IPS-15b (cell line): Measurements from ENCODE around the gene FAM98B.

ENCODE experiments used
- H3K27me3 ChIP-seq: one replicate; pipeline ENCODE4 v1.6.1; 2013; ENCODE audit warnings: low read length; ENCODE audit not compliant: control insufficient read depth, insufficient read depth
- H3K36me3 ChIP-seq: one replicate; pipeline ENCODE4 v1.6.1; 2013; ENCODE audit warnings: low read length; ENCODE audit not compliant: control insufficient read depth, insufficient read depth
- H3K4me1 ChIP-seq: one replicate; pipeline ENCODE4 v1.6.1; 2013; ENCODE audit warnings: mild to moderate bottlenecking, low read length; ENCODE audit not compliant: control insufficient read depth, insufficient read depth
- H3K4me3 ChIP-seq: one replicate; pipeline ENCODE4 v1.5.1; 2013; ENCODE audit warnings: low read depth, low read length
- H3K9ac ChIP-seq: one replicate; pipeline ENCODE4 v1.6.1; 2013; ENCODE audit warnings: low read depth, mild to moderate bottlenecking, low read length
- H3K9me3 ChIP-seq: one replicate; pipeline ENCODE4 v1.6.1; 2013; ENCODE audit warnings: mild to moderate bottlenecking, low read length; ENCODE audit not compliant: control insufficient read depth, insufficient read depth

FAM98B gene

DNA sequence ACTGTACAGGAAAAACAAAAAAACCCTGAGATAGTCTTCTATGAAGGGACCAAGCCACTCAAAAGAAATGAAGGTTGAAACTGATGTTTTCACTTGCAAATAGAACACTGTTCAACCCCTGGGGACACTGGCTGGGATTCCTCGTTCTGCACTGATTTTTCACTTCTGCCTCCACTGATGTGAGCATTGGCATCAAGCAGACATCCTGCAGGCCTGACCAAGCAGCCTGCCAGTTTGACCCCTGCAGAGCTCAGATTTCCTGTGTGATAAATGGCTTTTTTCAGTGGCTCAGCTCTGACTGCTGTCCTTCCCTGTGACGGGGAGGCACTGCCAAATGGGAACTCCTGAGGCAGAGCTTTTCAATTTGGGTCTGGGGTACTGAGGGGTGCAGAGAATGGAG, 60.7 kb downstream of the FAM98B start:
- no peak overlapping the region for H3K9ac ChIP-seq
- no peaks in the 10 kb centered on the region for H3K9me3 ChIP-seq
- H3K27me3 ChIP-seq = no peaks in the 10 kb centered on the region
- peaks cover 15% of the 10 kb centered on the region for H3K4me1 ChIP-seq
- no peaks in the 10 kb centered on the region for H3K36me3 ChIP-seq
- H3K4me3 ChIP-seq = no peak overlapping the region

DNA sequence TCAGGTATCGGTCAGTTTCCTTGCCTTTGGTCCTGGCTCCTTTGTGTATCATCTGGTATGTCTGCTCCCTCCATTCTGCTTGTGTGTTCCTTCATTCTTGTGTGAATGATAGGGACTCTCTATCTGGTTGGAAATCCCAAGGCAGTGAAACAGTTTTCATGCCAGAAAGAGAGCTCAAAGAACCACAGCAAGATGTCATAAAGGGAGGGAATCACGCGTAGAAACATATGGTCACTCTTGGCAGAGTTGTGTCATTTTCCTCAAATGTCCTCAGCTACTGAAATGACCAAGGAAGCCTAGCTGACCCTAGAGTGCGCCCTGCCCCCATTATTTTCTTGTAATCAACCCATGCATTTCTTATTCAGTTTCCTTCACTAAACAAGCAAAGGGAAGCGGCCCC, 62.7 kb downstream of the FAM98B start:
- Histone ChIP-seq H3K4me1 (peaks cover 15% of the 10 kb centered on the region), H3K27me3 (no peaks in the 10 kb centered on the region), H3K9ac (no peak overlapping the region), H3K36me3 (no peaks in the 10 kb centered on the region), H3K4me3 (no peak overlapping the region), H3K9me3 (no peaks in the 10 kb centered on the region)

DNA sequence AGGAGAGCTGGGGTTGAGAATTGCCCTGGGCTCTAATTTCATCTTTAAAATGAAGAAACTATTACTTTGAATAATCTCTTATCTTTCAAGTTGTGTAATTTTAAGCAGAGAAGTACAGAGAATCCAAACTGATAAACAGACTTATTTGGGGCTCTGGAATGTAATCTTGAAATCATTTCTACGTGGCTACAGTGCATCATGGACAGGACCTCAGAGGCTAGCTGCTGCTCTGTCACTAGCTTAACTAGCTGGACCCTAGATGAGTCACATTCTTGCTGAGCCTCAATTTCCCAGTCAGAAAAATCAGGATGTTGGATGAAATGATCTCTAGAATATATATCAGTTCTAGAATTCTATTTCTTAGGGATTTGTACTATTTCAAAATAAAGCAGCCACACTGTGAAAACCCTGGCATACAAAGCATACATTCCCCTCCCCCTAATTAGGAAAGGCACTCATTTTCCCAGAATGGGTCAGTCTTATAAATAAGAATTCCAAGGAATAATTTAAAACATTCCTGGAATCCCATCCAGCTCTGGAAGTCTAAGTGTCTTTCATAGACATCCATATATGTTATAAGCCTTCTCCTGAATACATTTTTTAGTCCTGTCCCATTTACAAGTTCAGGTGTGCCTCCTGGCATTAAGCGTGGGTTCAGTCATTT, 63.5 kb downstream of the FAM98B start:
- Histone ChIP-seq H3K36me3 (no peaks in the 10 kb centered on the region), H3K9ac (no peak overlapping the region), H3K4me1 (peaks cover 15% of the 10 kb centered on the region), H3K27me3 (no peaks in the 10 kb centered on the region), H3K4me3 (no peak overlapping the region), H3K9me3 (no peaks in the 10 kb centered on the region)

DNA sequence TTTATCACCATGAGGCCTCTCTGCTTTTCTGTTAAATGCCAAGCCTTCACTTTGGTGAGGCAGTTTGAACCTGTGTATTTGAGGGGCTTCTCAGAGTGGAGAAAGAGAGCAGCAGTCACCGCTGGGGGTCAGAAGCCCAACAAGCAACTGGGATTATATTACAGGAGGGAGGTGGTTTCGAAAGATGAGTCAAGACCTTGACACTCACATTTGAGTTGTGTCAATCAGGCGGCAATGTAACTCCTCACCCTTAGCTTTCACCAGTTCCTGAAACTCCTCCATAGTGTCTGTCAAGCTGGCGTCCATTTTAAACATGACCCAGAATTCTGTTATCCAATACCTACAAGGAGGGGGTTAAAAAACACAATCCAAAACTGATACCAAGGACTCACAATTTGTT, 64.2 kb downstream of the FAM98B start:
- Histone ChIP-seq H3K4me3 (no peak overlapping the region), H3K27me3 (no peaks in the 10 kb centered on the region), H3K4me1 (peaks cover 15% of the 10 kb centered on the region), H3K9ac (no peak overlapping the region), H3K36me3 (no peaks in the 10 kb centered on the region), H3K9me3 (no peaks in the 10 kb centered on the region)

DNA sequence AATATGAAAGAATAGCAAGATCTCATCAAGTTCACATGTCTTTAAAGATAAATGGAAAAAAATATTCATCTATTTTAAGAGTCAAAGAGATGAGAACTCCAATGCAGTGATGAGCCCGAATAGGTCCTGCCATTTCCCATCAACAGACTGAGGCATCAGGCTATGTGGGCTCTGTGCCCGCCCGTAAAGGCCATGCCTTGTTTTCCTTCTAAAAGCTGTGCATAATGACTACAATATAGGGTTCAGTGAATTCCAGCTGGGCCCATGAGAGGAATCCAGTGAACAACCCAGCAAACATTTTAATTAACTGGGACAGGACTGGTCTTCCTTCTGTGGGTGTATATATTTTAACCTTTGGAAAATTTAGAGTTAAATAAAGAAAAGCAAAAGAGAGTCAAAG, 66.1 kb downstream of the FAM98B start:
- Histone ChIP-seq H3K4me3 (no peak overlapping the region), H3K9me3 (no peaks in the 10 kb centered on the region), H3K36me3 (no peaks in the 10 kb centered on the region), H3K9ac (no peak overlapping the region), H3K27me3 (no peaks in the 10 kb centered on the region), H3K4me1 (peaks cover 11% of the 10 kb centered on the region)

DNA sequence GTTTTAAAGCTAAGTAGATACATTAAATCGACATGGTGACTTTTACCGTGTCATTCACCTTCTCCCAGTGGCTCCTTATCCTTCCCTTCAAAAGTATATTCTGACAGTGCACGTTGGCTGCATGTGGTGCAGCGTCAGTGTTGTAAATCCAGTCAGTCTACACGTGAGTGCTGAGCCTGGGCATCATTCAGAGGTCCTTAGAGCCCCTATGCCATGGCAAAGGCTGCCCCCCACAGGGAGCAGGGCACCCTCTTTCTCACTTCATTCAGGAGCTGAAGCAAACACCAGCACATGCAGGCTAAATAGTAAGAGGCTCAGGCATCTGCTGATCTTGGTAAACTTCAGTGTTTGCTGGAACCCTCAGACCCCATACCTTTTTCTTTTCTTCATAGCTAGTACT, 67.4 kb downstream of the FAM98B start:
- H3K4me3 ChIP-seq = no peak overlapping the region
- H3K9me3 ChIP-seq = no peaks in the 10 kb centered on the region
- no peaks in the 10 kb centered on the region for H3K36me3 ChIP-seq
- peaks cover 8% of the 10 kb centered on the region for H3K4me1 ChIP-seq
- H3K27me3 ChIP-seq = no peaks in the 10 kb centered on the region
- H3K9ac ChIP-seq = no peak overlapping the region

DNA sequence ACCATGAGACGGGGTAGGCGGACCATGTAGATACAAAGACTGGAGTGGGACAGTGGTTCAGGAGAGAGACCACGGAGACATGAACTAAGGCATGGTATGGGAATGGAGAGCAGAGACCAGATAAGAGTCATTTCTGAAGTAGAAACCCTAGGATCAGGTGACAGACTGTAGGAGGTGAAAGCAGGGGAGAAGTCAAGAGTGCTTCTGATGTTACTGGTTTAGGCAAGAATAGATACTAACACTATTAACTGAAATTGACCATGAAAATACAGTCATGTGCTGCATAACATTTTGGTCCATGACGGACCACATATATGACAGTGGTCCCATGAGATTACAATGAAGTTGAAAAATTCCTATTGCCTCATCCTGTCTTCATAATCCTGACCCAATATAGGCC, 69.0 kb downstream of the FAM98B start:
- Histone ChIP-seq H3K4me3 (no peak overlapping the region), H3K9ac (no peak overlapping the region), H3K4me1 (peaks cover 3% of the 10 kb centered on the region), H3K36me3 (no peaks in the 10 kb centered on the region), H3K9me3 (no peaks in the 10 kb centered on the region), H3K27me3 (no peaks in the 10 kb centered on the region)

DNA sequence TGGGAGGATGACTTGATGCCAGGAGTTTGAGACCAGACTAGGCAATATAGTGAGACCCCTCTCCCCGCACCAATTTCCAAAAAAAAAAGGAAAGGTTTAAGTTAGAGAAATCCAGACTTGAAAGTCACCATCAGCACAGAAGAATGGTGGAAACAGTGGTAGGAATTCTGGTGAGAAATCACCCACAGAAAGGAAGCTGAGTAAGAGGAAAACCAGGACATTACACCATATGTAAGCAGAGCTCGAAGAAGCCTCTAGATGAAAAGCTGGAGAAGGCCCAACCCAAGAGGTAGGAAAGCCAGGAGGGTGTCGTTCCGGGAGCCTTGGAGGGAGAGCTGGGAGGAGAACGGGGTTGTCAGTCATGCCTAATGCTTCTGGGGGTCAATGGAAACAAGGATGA, 70.2 kb downstream of the FAM98B start:
- Histone ChIP-seq H3K27me3 (no peaks in the 10 kb centered on the region), H3K9ac (no peak overlapping the region), H3K36me3 (no peaks in the 10 kb centered on the region), H3K4me1 (no peaks in the 10 kb centered on the region), H3K4me3 (no peak overlapping the region), H3K9me3 (no peaks in the 10 kb centered on the region)

DNA sequence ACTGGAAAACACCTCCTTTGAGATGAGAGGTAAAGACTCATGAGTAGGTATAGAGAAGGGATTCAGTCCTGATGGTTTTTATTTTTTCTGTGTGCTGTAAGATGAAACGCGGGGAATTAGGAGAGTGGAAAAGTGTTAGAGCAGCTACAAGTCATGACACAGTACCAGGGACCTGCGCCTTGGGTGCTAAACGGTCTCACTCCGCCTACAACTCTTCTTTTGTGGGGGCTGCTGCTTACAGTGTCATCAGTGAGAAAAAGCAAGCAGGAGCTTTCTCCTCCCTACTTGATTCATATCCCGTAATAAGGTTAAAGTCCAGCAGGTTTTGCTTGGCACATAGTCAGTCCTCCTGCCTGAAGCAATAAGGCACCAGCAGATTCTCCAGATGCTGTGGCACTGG, 71.6 kb downstream of the FAM98B start:
- H3K27me3 ChIP-seq = no peaks in the 10 kb centered on the region
- no peak overlapping the region for H3K4me3 ChIP-seq
- H3K36me3 ChIP-seq = no peaks in the 10 kb centered on the region
- no peaks in the 10 kb centered on the region for H3K4me1 ChIP-seq
- H3K9ac ChIP-seq = no peak overlapping the region
- no peaks in the 10 kb centered on the region for H3K9me3 ChIP-seq

DNA sequence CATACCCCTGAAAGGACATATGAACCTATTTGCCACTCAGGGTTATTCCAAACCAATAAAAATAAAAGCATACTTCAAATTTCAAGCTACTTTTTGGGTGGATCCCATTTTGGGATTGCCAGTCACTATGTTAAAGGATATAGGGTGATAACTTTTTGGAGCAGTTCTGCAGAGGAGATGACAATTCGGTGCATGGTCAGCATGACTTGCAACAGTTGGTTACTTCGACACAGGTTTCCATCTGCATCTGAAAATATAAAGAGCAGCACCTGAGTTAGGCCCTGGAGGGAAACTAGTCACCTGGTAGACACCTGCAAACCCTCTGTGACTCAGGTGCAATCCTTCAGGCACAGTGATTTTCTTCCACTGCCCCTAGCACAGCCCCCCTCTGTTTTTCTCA, 72.2 kb downstream of the FAM98B start:
- H3K36me3 ChIP-seq = no peaks in the 10 kb centered on the region
- H3K4me1 ChIP-seq = no peaks in the 10 kb centered on the region
- no peaks in the 10 kb centered on the region for H3K27me3 ChIP-seq
- H3K9me3 ChIP-seq = no peaks in the 10 kb centered on the region
- no peak overlapping the region for H3K9ac ChIP-seq
- H3K4me3 ChIP-seq = no peak overlapping the region

DNA sequence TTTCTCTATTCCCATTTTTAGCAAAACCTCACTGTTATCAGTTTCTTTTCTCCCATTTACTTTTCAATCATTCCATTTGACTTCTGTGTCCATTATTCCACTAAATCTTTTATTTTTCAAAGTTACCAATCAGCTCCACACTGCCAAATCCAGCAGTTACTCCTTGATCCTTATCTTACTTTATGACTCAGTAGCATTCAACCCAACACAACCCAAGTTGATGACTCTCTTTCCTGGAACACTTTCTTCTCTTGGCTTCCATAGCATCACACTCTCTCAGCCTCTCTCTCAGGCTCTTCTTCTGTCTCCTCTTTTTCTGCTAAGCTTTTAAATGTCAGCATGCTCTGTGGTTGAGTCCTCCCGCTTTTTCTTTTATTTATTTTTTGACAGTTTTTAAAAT, 74.4 kb downstream of the FAM98B start:
- Histone ChIP-seq H3K4me3 (no peak overlapping the region), H3K9ac (no peak overlapping the region), H3K4me1 (no peaks in the 10 kb centered on the region), H3K27me3 (no peaks in the 10 kb centered on the region), H3K9me3 (no peaks in the 10 kb centered on the region), H3K36me3 (no peaks in the 10 kb centered on the region)

DNA sequence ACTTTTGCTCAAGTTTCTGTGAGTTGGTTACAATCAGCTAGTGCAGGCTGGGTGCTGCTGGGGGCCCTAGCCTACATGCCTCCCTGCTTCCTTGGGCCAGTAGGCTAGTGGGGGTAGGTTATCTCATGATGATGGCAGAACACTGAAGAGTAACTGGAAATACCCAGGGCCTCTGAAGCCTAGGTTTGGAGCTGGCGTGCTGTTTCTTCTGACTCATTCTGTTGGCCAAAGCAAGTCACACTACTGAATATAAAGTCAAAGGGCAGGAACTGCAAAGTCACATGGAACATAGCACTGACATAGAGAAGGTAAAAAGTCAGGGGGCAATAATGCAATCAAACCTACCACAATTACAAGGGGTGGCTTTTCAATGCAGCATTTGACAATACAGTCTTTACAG, 76.2 kb downstream of the FAM98B start:
- Histone ChIP-seq H3K27me3 (no peaks in the 10 kb centered on the region), H3K9ac (no peak overlapping the region), H3K4me3 (no peak overlapping the region), H3K4me1 (no peaks in the 10 kb centered on the region), H3K36me3 (no peaks in the 10 kb centered on the region), H3K9me3 (no peaks in the 10 kb centered on the region)
